Measurements from ENCODE around the gene ARHGAP45. TPM values are rescaled to one million over a fixed set of nuclear protein-coding genes. Genes with fewer than 3 reads are reported as not detected.
A peak's percentile ranks its signal among the peaks of the same experiment; 100 is the strongest.

The ARHGAP45 gene
- total RNA-seq, 2 experiments from 2014 or later, result 136 to 150 TPM

DNA sequence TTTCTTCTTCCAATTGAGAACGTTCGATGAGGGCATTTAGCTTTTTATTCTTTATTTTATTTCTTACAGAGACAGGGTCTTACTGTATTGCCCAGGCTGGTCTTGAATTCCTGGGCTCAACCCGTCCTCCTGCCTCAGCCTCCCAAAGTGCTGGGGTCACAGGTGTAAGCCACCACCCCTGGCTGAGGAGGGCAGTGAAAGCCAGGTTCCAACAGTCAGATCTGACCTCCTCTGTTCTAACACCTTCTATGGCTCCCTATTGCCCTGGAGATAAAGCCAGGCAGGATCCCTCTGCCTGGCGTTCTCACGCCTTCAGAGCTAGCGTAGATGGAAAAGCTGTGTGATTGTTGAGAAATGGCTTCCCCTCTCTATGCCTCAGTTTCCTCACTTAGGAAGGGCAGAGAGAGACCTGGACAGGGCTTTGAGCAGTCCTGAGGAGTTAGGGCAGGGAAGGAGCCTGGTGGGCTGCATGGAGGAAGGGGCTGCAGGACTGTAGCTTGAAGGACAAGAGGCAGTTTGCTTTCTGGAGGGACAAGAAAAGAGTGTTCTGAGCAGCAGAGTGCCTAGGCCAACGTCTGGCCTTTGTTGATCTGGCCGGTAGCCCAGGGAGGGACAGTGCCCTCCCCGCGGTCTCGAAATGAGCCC, 5.5 kb downstream of the ARHGAP45 start:
- H3K9me3 Mint-ChIP-seq, result no peaks in the 10 kb centered on the region
- no peaks in the 10 kb centered on the region for H3K27me3 Mint-ChIP-seq
- intact Hi-C loops (cut with micrococcal nuclease), result no loop called here
- H3K36me3 Mint-ChIP-seq (ENCODE audit: low read depth), result peaks cover 63% of the 10 kb centered on the region
- POLR2A ChIA-PET, result interaction anchor here (0.8 to 12.2 kb wide), 9 partner anchors 8 to 47 kb away, joined by 3 to 148 read pairs (median 4); partner anchors contain the start of gene CNN2
- DNase-seq (no peak), ATAC-seq (no peak)
- peak overlapping the region; percentile 71 for H3K4me3 Mint-ChIP-seq
- peak overlapping the region; percentile 84 for H3K27ac Mint-ChIP-seq
- CTCF ChIA-PET, result interaction anchor here (1.0 to 1.6 kb wide), 2 partner anchors 172 to 194 kb away, joined by 3 read pairs; no protein-coding TSS in a partner anchor
- peaks cover 53% of the 10 kb centered on the region for H3K4me1 Mint-ChIP-seq (ENCODE audit: low read depth)
- TF ChIP-seq, protein P1, sequence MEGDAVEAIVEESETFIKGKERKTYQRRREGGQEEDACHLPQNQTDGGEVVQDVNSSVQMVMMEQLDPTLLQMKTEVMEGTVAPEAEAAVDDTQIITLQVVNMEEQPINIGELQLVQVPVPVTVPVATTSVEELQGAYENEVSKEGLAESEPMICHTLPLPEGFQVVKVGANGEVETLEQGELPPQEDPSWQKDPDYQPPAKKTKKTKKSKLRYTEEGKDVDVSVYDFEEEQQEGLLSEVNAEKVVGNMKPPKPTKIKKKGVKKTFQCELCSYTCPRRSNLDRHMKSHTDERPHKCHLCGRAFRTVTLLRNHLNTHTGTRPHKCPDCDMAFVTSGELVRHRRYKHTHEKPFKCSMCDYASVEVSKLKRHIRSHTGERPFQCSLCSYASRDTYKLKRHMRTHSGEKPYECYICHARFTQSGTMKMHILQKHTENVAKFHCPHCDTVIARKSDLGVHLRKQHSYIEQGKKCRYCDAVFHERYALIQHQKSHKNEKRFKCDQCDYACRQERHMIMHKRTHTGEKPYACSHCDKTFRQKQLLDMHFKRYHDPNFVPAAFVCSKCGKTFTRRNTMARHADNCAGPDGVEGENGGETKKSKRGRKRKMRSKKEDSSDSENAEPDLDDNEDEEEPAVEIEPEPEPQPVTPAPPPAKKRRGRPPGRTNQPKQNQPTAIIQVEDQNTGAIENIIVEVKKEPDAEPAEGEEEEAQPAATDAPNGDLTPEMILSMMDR (IDR thresholded peaks at IDR 0.05), result no peak

DNA sequence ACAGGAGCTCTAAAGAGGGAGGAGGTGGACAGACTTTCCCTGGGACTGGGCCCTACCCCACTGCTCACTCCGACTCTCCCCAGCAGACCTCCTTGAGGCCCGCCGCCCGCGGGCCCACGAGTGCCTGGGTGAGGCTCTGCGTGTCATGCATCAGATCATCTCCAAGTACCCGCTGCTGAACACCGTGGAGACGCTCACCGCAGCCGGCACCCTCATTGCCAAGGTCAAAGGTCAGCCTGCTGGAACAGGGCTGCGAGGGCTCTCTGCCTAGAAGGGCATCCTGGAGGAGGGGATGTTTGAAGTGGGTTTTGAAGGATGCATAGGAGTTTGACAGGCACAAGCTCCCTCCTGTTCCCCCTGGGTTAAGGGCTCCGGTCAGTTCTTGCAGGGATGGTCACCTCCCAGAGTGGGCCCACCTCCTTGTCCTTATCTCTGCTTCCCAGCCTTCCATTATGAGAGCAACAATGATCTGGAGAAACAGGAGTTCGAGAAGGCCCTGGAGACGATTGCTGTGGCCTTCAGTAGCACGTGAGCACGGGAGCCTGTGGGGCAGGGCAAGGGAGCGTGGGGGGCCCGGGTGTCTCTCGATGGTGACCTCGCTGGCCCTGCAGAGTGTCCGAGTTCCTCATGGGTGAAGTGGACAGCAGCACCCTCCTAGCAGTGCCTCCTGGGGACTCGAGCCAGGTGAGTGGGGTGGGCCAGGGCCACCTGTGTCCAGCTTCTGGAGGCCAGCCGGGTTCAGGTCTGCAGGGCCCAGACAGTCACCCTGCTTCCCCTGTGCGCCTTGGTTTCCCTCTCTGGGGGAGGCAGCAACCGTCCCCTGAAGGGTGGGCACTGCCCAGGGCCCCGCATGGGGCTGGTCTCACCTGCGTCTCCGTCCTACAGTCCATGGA, 6.3 kb downstream of the ARHGAP45 start:
- intact Hi-C loops (cut with micrococcal nuclease), result no loop called here
- no peak overlapping the region for H3K27ac Mint-ChIP-seq
- H3K4me1 Mint-ChIP-seq (ENCODE audit: low read depth), result peaks cover 60% of the 10 kb centered on the region
- ChIA-PET POLR2A (interaction anchor here (0.8 to 12.2 kb wide), 9 partner anchors 7 to 59 kb away, joined by 3 to 148 read pairs (median 4); no protein-coding TSS in a partner anchor), CTCF (interaction anchor here (1.0 to 1.6 kb wide), 3 partner anchors 8 to 193 kb away, joined by 3 to 4 read pairs (median 3); no protein-coding TSS in a partner anchor)
- ATAC-seq, result no peak
- H3K4me3 Mint-ChIP-seq, result no peak overlapping the region
- H3K36me3 Mint-ChIP-seq (ENCODE audit: low read depth), result peaks cover 67% of the 10 kb centered on the region
- H3K9me3 Mint-ChIP-seq, result no peaks in the 10 kb centered on the region
- no peaks in the 10 kb centered on the region for H3K27me3 Mint-ChIP-seq
- DNase-seq, result peak; percentile 47
- TF ChIP-seq, protein P1 (IDR thresholded peaks at IDR 0.05), result no peak

DNA sequence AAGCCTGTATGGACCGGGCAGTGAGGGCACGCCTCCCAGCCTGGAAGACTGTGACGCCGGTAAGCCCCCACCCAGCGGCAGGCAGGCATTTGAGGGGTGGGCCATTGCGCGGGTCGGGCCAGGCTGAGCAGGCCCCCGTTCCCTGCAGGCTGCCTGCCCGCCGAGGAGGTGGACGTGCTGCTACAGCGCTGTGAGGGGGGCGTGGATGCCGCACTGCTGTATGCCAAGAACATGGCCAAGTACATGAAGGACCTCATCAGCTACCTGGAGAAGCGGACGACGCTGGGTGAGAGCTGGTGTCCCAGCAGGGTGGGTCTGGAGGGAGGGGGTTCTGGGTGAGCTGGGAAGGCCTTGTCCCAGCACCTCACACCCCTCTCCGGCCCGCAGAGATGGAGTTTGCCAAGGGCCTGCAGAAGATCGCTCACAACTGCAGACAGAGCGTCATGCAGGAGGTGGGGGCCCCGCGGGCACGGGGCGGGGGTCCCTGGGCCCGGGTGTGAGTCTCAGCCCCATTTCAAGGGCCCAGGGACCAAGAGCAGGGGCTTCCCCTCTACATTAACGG, 7.1 kb downstream of the ARHGAP45 start:
- ATAC-seq (no peak), DNase-seq (no peak)
- peaks cover 58% of the 10 kb centered on the region for H3K4me1 Mint-ChIP-seq (ENCODE audit: low read depth)
- H3K27me3 Mint-ChIP-seq, result no peaks in the 10 kb centered on the region
- no peaks in the 10 kb centered on the region for H3K9me3 Mint-ChIP-seq
- intact Hi-C loops (cut with micrococcal nuclease), result no loop called here
- peaks cover 62% of the 10 kb centered on the region for H3K36me3 Mint-ChIP-seq (ENCODE audit: low read depth)
- ChIA-PET CTCF (interaction anchor here (1.1 to 1.8 kb wide), 4 partner anchors 9 to 192 kb away, joined by 4 to 5 read pairs (median 4); no protein-coding TSS in a partner anchor), POLR2A (interaction anchor here (0.8 to 12.2 kb wide), 4 partner anchors 14 to 58 kb away, joined by 4 to 148 read pairs (median 6); partner anchors contain the start of genes GPX4 and RNU6-2)
- TF ChIP-seq, protein P1 (IDR thresholded peaks at IDR 0.05), result no peak
- H3K27ac Mint-ChIP-seq, result peak overlapping the region; percentile 69
- H3K4me3 Mint-ChIP-seq, result peak overlapping the region; percentile 33

DNA sequence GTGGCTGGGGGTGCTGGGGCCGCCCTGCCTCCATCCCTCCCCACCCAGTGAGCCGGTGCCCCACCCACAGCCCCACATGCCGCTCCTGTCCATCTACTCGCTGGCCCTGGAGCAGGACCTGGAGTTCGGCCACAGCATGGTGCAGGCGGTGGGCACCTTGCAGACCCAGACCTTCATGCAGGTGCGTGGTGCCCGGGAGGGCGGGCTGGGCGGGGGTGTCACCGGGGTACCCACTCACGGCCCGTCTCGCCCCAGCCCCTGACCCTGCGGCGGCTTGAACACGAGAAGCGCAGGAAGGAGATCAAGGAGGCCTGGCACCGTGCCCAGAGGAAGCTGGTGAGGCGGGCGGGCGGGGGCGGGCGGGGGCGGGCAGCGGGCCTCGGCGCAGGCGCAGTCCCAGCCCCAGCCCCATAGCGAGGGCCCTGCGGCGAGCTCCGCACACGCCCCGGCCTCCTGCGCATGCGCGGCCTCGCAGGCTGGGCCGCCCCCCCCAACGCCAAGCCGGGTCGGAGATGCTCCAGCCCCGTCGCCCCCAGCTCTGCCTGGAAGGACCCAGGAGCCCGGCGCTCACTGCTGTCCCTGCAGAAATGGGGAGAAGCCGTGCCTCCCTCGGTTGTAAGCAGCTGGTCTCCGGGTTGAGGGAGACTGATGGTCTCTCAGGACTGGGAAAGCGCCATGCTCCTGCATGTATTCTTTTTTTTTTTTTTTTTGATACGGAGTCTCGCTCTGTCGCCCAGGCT, 7.7 kb downstream of the ARHGAP45 start:
- intact Hi-C loops (cut with micrococcal nuclease), result loop anchor here (5.0 kb wide), 1 partner anchor 47 kb away; the partner anchor contains the start of gene CNN2
- H3K9me3 Mint-ChIP-seq, result no peaks in the 10 kb centered on the region
- H3K36me3 Mint-ChIP-seq (ENCODE audit: low read depth), result peaks cover 59% of the 10 kb centered on the region
- TF ChIP-seq, protein P1 (IDR thresholded peaks at IDR 0.05), result no peak
- ChIA-PET CTCF (interaction anchor here (0.6 to 1.8 kb wide), 7 partner anchors 10 to 192 kb away, joined by 3 to 5 read pairs (median 4); partner anchors contain the start of gene RNU6-2), POLR2A (interaction anchor here (0.6 to 12.2 kb wide), 7 partner anchors 7 to 58 kb away, joined by 3 to 148 read pairs (median 5); partner anchors contain the start of genes ARHGAP45, CNN2, GPX4 and RNU6-2)
- ATAC-seq (peak; percentile 32), DNase-seq (peak; percentile 92)
- H3K4me1 Mint-ChIP-seq (ENCODE audit: low read depth), result peaks cover 58% of the 10 kb centered on the region
- peak overlapping the region; percentile 24 for H3K4me3 Mint-ChIP-seq
- H3K27me3 Mint-ChIP-seq, result no peaks in the 10 kb centered on the region
- H3K27ac Mint-ChIP-seq, result peak overlapping the region; percentile 83

Measured in activated CD8-positive, alpha-beta T cell treated with anti-CD3 and anti-CD28 coated beads for 36 hours (primary cell).